K562 (cell line): Measurements from ENCODE around the gene SLC35F2. TPM values are rescaled to one million over a fixed set of nuclear protein-coding genes. Genes with fewer than 3 reads are reported as not detected.
A peak's percentile ranks its signal among the peaks of the same experiment; 100 is the strongest.

Experiments
- CBFA2T3 ChIP-seq: fragments of 450-650 bp; IDR thresholded peaks from 2 replicates; pipeline ENCODE4 v1.6.1; 2017
- CCAR2 ChIP-seq: fragments of 200-400 bp; formaldehyde crosslinking; IDR thresholded peaks from 2 replicates; pipeline ENCODE4 v1.6.1; 2017; ENCODE audit warnings: mild to moderate bottlenecking, low read depth, low read length
- ESRRA ChIP-seq: fragments of 450-650 bp; IDR thresholded peaks from 2 replicates; pipeline ENCODE4 v1.6.1; 2014; ENCODE audit warnings: low read depth, mild to moderate bottlenecking, moderate library complexity, borderline replicate concordance
- ETS2 ChIP-seq: IDR thresholded peaks from 2 replicates; pipeline ENCODE4 v1.6.1; 2016; ENCODE audit warnings: borderline replicate concordance, missing genetic modification characterization, mild to moderate bottlenecking, moderate library complexity, missing compliant biosample characterization; ENCODE audit not compliant: poor library complexity, severe bottlenecking
- FOXA3 ChIP-seq, 2 experiments: fragments of 450-650 bp in 1 of 2; sonication (generic) in 1 of 2; formaldehyde crosslinking; IDR thresholded peaks in 1 of 2; conservative IDR thresholded peaks in 1 of 2; 2 replicates each; pipeline versions ENCODE4 v1.4.0 to v1.8.0; 2020 to 2022; ENCODE audit warnings: mild to moderate bottlenecking in 2 of 2, missing genetic modification reagents in 1 of 2
- KLF16 ChIP-seq: IDR thresholded peaks from 2 replicates; pipeline ENCODE4 v1.6.1; 2016; ENCODE audit warnings: antibody characterized with exemption
- MAFG ChIP-seq: fragments of 450-650 bp; conservative IDR thresholded peaks from 2 replicates; pipeline ENCODE4 v1.6.1; 2016; ENCODE audit warnings: missing genetic modification characterization, missing compliant biosample characterization
- NELFE ChIP-seq: IDR thresholded peaks from 2 replicates; pipeline ENCODE4 v1.6.1; 2011; ENCODE audit warnings: mild to moderate bottlenecking; ENCODE audit not compliant: insufficient read depth, insufficient read length
- PHB2 ChIP-seq: fragments of 450-650 bp; IDR thresholded peaks from 2 replicates; pipeline ENCODE4 v1.6.1; 2017; ENCODE audit warnings: low read depth
- POLR3G ChIP-seq: IDR thresholded peaks from 2 replicates; pipeline ENCODE4 v1.6.1; 2011; ENCODE audit not compliant: insufficient read length, insufficient replicate concordance; ENCODE audit errors: extremely low read depth
- SAP30 ChIP-seq: fragments of 200-600 bp; sonication (generic); IDR thresholded peaks from 2 replicates; pipeline ENCODE4 v1.6.1; 2012; ENCODE audit warnings: borderline replicate concordance, low read depth, mild to moderate bottlenecking, moderate library complexity, low read length, control low read depth, inconsistent platforms; ENCODE audit not compliant: insufficient read depth, poor library complexity, severe bottlenecking
- SIRT6 ChIP-seq: IDR thresholded peaks from one replicate; pipeline ENCODE4 v1.6.1; 2012; ENCODE audit warnings: low read depth, mild to moderate bottlenecking, control low read depth, inconsistent platforms, low read length, moderate library complexity
- SOX6 ChIP-seq: fragments of 450-650 bp; IDR thresholded peaks from 2 replicates; pipeline ENCODE4 v1.6.1; 2014; ENCODE audit warnings: mild to moderate bottlenecking
- TBL1XR1 ChIP-seq, 2 experiments: IDR thresholded peaks; 2 replicates each; pipeline ENCODE4 v1.6.1; 2012; ENCODE audit warnings: improper control_type of control experiment in 2 of 2, low read length in 2 of 2, mild to moderate bottlenecking in 1 of 2
- ZNF253 ChIP-seq: fragments of 250-450 bp; sonication (Bioruptor Pico); conservative IDR thresholded peaks from 2 replicates; pipeline ENCODE4 v1.6.1; 2021; ENCODE audit warnings: mild to moderate bottlenecking
- ZNF830 ChIP-seq: fragments of 250-450 bp; sonication (Bioruptor Pico); IDR thresholded peaks from 2 replicates; pipeline ENCODE4 v1.5.0; 2021; ENCODE audit warnings: mild to moderate bottlenecking
- polyA plus RNA-seq, 8 experiments: library from polyadenylated mRNA; depleted of rRNA in 4 of 8; stranded (reverse) in 5 of 8; unstranded in 3 of 8; fragments of >200 nt; fragmentation: Nextera tagmentation in 2 of 8; fragmentation: Illumina TruSeq in 1 of 8; extraction: Ambion mirVana in 2 of 8; extraction: Trizol in 1 of 8; gene quantifications; 2 replicates each; pipeline versions ENCODE4 v1.2.1 to v1.2.3, GENCODE V29; 2011 to 2014; ENCODE audit warnings: inconsistent platforms in 1 of 8, missing spikeins in 1 of 8
- total RNA-seq, 7 experiments: library from RNA; depleted of rRNA in 6 of 7; stranded (reverse); fragments of >200 nt in 6 of 7; fragmentation: Illumina TruSeq in 2 of 7; extraction: Trizol in 2 of 7; gene quantifications; 2 replicates each; pipeline versions ENCODE4 v1.2.1 to v1.2.3, GENCODE V29; 2011 to 2021; ENCODE audit warnings: low replicate concordance in 1 of 7
- TF ChIP-seq, protein P1 (sequence below): fragments of 250-450 bp; sonication (Bioruptor Pico); IDR thresholded peaks from 2 replicates; pipeline ENCODE4 v1.8.0; 2021; ENCODE audit warnings: mild to moderate bottlenecking, moderate library complexity
- TF ChIP-seq, protein P2 (sequence below), 2 experiments: IDR thresholded peaks; 2 replicates each; pipeline ENCODE4 v1.6.1; 2012; ENCODE audit warnings: improper control_type of control experiment in 2 of 2, low read depth in 2 of 2, low read length in 2 of 2, borderline replicate concordance in 1 of 2
- TF ChIP-seq, protein P3 (sequence below): fragments of 450-650 bp; formaldehyde crosslinking; IDR thresholded peaks from 2 replicates; pipeline ENCODE4 v1.4.0; 2022; ENCODE audit warnings: mild to moderate bottlenecking, moderate library complexity
- TF ChIP-seq, protein P4 (sequence below): sonication (generic); formaldehyde crosslinking; IDR thresholded peaks from 2 replicates; pipeline ENCODE4 v1.8.0; 2022; ENCODE audit warnings: mild to moderate bottlenecking, missing genetic modification reagents, borderline replicate concordance

SLC35F2 gene
- total and polyA plus RNA-seq, 9 of the 15 experiments (the other 6 are each of a cell fraction or from before 2014, with no cell fraction given) = 28.6 to 63.9 (median 53.4) TPM

DNA sequence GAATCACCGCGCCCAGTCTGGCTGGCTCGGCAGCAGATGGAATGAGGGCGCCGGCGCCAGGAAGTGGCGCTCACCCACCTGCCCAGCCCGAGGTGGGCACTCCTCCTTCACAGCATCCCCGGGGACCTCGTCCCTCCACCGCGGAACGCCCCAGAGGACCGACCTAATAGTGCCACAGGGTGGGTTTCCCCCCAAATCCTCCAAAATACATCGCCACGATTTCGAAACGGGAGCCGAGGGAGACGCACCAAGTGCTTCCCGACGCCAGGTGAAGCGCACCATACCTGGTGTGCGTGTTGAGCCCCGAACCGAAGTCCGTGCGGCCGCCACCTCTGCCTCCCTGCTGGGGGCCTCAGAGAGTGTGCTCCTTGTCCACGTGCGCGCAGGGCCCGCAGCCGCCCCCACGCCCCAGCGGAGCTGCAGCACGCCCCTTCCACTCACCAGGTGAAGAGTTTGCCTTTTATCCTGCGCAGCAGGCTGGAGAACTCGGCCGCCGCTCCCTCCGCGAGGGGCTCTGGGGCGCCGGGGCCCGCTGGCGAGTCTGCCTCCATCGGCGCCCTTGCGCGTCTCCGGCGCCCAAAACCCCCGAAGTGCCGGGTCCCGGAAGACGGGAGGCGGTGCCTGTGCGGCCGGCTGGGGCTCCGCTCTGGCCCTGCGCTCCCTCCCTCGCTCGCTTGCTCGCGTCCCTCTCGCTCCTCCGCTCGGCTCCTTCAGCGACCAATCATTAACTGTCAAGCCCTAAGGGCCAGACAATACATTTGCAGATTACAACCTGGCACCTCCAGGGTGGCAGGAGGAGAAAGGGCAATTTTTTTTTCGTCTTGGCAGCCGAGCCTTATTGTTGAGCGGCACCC lies at the start of gene SLC35F2 (continued):
- TF ChIP-seq PHB2 = no peak
- TF ChIP-seq MAFG = no peak
- no peak for TF ChIP-seq ZNF830 (CRISPR knock-in tag)
- TF ChIP-seq ESRRA = 0 out of 2 replicates have a peak, but pooled peaks have one; percentile 48
- no peak for TF ChIP-seq CCAR2
- peak; percentile 71 for TF ChIP-seq SAP30
- no peak for TF ChIP-seq KLF16
- TF ChIP-seq, protein P1, sequence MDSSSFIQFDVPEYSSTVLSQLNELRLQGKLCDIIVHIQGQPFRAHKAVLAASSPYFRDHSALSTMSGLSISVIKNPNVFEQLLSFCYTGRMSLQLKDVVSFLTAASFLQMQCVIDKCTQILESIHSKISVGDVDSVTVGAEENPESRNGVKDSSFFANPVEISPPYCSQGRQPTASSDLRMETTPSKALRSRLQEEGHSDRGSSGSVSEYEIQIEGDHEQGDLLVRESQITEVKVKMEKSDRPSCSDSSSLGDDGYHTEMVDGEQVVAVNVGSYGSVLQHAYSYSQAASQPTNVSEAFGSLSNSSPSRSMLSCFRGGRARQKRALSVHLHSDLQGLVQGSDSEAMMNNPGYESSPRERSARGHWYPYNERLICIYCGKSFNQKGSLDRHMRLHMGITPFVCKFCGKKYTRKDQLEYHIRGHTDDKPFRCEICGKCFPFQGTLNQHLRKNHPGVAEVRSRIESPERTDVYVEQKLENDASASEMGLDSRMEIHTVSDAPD (CRISPR knock-in tag) = no peak
- TF ChIP-seq FOXA3 (CRISPR knock-in tag; conservative IDR thresholded peaks at IDR 0.05 in 1 of 2, IDR thresholded peaks at IDR 0.05 in 1 of 2) = peak in 1 of 2 experiments; percentile 40; a peak in 1 of 4 replicates
- no peak for TF ChIP-seq ZNF253
- no peak for TF ChIP-seq ETS2 (tag)
- no peak for TF ChIP-seq POLR3G
- TF ChIP-seq SIRT6 = no peak
- no peak for TF ChIP-seq NELFE
- TF ChIP-seq, protein P2, sequence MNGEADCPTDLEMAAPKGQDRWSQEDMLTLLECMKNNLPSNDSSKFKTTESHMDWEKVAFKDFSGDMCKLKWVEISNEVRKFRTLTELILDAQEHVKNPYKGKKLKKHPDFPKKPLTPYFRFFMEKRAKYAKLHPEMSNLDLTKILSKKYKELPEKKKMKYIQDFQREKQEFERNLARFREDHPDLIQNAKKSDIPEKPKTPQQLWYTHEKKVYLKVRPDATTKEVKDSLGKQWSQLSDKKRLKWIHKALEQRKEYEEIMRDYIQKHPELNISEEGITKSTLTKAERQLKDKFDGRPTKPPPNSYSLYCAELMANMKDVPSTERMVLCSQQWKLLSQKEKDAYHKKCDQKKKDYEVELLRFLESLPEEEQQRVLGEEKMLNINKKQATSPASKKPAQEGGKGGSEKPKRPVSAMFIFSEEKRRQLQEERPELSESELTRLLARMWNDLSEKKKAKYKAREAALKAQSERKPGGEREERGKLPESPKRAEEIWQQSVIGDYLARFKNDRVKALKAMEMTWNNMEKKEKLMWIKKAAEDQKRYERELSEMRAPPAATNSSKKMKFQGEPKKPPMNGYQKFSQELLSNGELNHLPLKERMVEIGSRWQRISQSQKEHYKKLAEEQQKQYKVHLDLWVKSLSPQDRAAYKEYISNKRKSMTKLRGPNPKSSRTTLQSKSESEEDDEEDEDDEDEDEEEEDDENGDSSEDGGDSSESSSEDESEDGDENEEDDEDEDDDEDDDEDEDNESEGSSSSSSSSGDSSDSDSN (IDR thresholded peaks at IDR 0.05; ENCODE audit: borderline replicate concordance in 1 of 2, low read depth in 2 of 2, low read length in 2 of 2) = peak; percentile 91 to 97
- TF ChIP-seq SOX6 = no peak
- TF ChIP-seq TBL1XR1 (IDR thresholded peaks at IDR 0.05; ENCODE audit: low read length in 2 of 2) = 0 out of 4 replicates have a peak, but pooled peaks of 1 of the 2 experiments have one; percentile 27
- no peak for TF ChIP-seq CBFA2T3
- TF ChIP-seq, protein P3, sequence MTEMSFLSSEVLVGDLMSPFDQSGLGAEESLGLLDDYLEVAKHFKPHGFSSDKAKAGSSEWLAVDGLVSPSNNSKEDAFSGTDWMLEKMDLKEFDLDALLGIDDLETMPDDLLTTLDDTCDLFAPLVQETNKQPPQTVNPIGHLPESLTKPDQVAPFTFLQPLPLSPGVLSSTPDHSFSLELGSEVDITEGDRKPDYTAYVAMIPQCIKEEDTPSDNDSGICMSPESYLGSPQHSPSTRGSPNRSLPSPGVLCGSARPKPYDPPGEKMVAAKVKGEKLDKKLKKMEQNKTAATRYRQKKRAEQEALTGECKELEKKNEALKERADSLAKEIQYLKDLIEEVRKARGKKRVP (CRISPR knock-in tag) = no peak
- TF ChIP-seq, protein P4, sequence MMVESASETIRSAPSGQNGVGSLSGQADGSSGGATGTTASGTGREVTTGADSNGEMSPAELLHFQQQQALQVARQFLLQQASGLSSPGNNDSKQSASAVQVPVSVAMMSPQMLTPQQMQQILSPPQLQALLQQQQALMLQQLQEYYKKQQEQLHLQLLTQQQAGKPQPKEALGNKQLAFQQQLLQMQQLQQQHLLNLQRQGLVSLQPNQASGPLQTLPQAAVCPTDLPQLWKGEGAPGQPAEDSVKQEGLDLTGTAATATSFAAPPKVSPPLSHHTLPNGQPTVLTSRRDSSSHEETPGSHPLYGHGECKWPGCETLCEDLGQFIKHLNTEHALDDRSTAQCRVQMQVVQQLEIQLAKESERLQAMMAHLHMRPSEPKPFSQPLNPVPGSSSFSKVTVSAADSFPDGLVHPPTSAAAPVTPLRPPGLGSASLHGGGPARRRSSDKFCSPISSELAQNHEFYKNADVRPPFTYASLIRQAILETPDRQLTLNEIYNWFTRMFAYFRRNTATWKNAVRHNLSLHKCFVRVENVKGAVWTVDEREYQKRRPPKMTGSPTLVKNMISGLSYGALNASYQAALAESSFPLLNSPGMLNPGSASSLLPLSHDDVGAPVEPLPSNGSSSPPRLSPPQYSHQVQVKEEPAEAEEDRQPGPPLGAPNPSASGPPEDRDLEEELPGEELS (CRISPR knock-in tag) = no peak
